Lung (tissue), 12 donors: Measurements from ENCODE around the gene GPC5. TPM values are rescaled to one million over a fixed set of nuclear protein-coding genes. Genes with fewer than 3 reads are reported as not detected.

ENCODE experiments used
- ATAC-seq: fragments of 200-7000 bp; cut with Tn5 transposase; one replicate; pipeline ENCODE4 v1.9.1; 2020; ENCODE audit warnings: moderate number of reproducible peaks; ENCODE audit not compliant: insufficient read depth, low FRiP score
- DNase-seq, 3 donors: peaks; one replicate each; pipeline ENCODE4 v3.0.0-alpha.2; 2013 to 2017
- H3K27ac ChIP-seq, 2 donors: one replicate each; pipeline ENCODE4 v1.5.1; 2013; ENCODE audit warnings: mild to moderate bottlenecking in 2 of 2, moderate library complexity in 2 of 2, control low read depth in 1 of 2, inconsistent platforms in 1 of 2, low read depth in 1 of 2, low read length in 1 of 2
- H3K27me3 ChIP-seq, 3 donors: one replicate each; pipeline ENCODE4 v1.5.1; 2013; ENCODE audit warnings: low read length in 2 of 3; ENCODE audit not compliant: control insufficient read depth in 3 of 3, insufficient read depth in 3 of 3
- H3K36me3 ChIP-seq, 4 donors: one replicate each; pipeline ENCODE4 v1.5.1; 2013; ENCODE audit warnings: low read length in 4 of 4, mild to moderate bottlenecking in 1 of 4, moderate library complexity in 1 of 4; ENCODE audit not compliant: control insufficient read depth in 4 of 4, insufficient read depth in 4 of 4
- H3K4me1 ChIP-seq, 5 donors: one replicate each; pipeline ENCODE4 v1.5.1; 2013; ENCODE audit warnings: low read length in 5 of 5, mild to moderate bottlenecking in 2 of 5, moderate library complexity in 1 of 5; ENCODE audit not compliant: control insufficient read depth in 5 of 5, insufficient read depth in 5 of 5
- H3K4me3 ChIP-seq: one replicate; pipeline ENCODE4 v1.5.1; 2013; ENCODE audit warnings: mild to moderate bottlenecking, control low read depth, moderate library complexity
- H3K9ac ChIP-seq, 2 donors: one replicate each; pipeline ENCODE4 v1.5.1; 2013; ENCODE audit warnings: low read length in 2 of 2, control low read depth in 1 of 2; ENCODE audit not compliant: insufficient read depth in 1 of 2
- H3K9me3 ChIP-seq, 4 donors: one replicate each; pipeline ENCODE4 v1.5.1; 2013; ENCODE audit warnings: low read length in 3 of 4, mild to moderate bottlenecking in 1 of 4, moderate library complexity in 1 of 4; ENCODE audit not compliant: control insufficient read depth in 4 of 4, insufficient read depth in 3 of 4
- CTCF ChIP-seq: IDR thresholded peaks from 2 replicates; pipeline ENCODE4 v1.5.1; 2012; ENCODE audit warnings: mild to moderate bottlenecking; ENCODE audit errors: control extremely low read depth, extremely low read depth
- WGBS, 2 donors: extraction: QIAGEN DNeasy Blood & Tissue Kit; methylation state at CpG; one replicate each; pipeline ENCODE4 v1.1.7; 2013; 5-methylcytosine and 5-hydroxymethylcytosine counted together
- polyA plus RNA-seq, 2 donors: library from polyadenylated mRNA; stranded (reverse); fragments of 200-250 nt; gene quantifications; one replicate each; pipeline ENCODE4 v1.2.1, GENCODE V29; 2013
- total RNA-seq, 2 donors: library from RNA; depleted of rRNA in 1 of 2; stranded (reverse); fragments of >200 nt in 1 of 2; gene quantifications; one replicate each; pipeline ENCODE4 v1.2.1, GENCODE V29; 2014 to 2021
- donor health status: control.
- donor health status: control.
- donor health status: Bipolar disorder and iron deficiency.
- donor health status: healthy.
- donor health status: DM: yes; HTN: yes; CAD: no.

Gene GPC5
- total and polyA plus RNA-seq, 4 donors, result 0.55 to 37.3 (median 4.4) TPM

- Histone ChIP-seq H3K9me3 (peaks cover 0 to 3% (median 1%) of the 10 kb centered on the region in 4 donors), H3K9ac (no peak overlapping the region), H3K27me3 (no peaks in the 10 kb centered on the region), H3K4me1 (peaks cover 0 to 4% (median 0%) of the 10 kb centered on the region in 5 donors), H3K27ac (no peak overlapping the region), H3K36me3 (no peaks in the 10 kb centered on the region), H3K4me3 (no peak overlapping the region)
- TF ChIP-seq CTCF, result no peak
- DNase-seq, result no peak
- ATAC-seq, result no peak
Measured at GRCh38 chr13:91744284-91744683, 345.9 kb downstream of the GPC5 start.

GRCh38 chr13:91745967-91746366 is 347.5 kb downstream of the GPC5 start:
- Histone ChIP-seq H3K27ac (no peak overlapping the region), H3K9ac (no peak overlapping the region), H3K36me3 (no peaks in the 10 kb centered on the region), H3K4me3 (no peak overlapping the region), H3K27me3 (no peaks in the 10 kb centered on the region), H3K4me1 (peaks cover 0 to 4% (median 0%) of the 10 kb centered on the region in 5 donors), H3K9me3 (peaks cover 0 to 3% (median 0%) of the 10 kb centered on the region in 4 donors)
- DNase-seq (no peak), ATAC-seq (no peak)
- 39 to 40% methylated on average over 3 of the region's 3 CpGs for WGBS, 2 donors
- no peak for TF ChIP-seq CTCF

- Histone ChIP-seq H3K4me3 (no peak overlapping the region), H3K9ac (no peak overlapping the region), H3K27ac (no peak overlapping the region), H3K36me3 (no peaks in the 10 kb centered on the region), H3K9me3 (peaks cover 0 to 3% (median 0%) of the 10 kb centered on the region in 4 donors), H3K4me1 (peaks cover 0 to 4% (median 0%) of the 10 kb centered on the region in 5 donors), H3K27me3 (no peaks in the 10 kb centered on the region)
- TF ChIP-seq CTCF, result no peak
- ATAC-seq, result no peak
- 49 to 62% methylated on average over 2 of the region's 2 CpGs for WGBS, 2 donors
- DNase-seq, result no peak
Measured at GRCh38 chr13:91747186-91747585, 348.8 kb downstream of the GPC5 start.
